GM04504 (cell line): ENCODE measurements around the gene MTMR10.
A peak's percentile ranks its signal among the peaks of the same experiment; 100 is the strongest.

Experiments used
- DNase-seq: peaks from one replicate; pipeline ENCODE4 v3.0.0-alpha.2; 2012; ENCODE audit warnings: low read depth

The MTMR10 gene

DNA sequence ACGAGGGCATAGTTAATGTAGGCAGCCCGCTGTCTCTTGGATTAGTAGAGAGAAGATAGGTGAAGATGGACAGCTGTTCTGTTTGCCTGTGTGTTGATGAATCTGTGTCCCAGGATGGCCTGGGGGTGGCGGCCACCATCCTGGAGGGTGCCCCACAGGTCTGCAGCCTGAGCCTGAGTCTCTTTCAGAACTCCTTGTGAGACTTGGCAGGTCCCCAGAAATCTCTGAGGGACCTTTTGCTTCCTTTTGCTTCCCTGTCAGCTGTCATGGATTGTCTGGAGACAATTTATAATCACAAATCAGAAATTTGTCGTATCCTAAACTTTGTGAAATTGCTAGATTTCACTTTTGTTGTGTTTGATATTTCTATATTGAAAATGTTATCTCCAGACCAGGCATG lies 70.3 kb downstream of the MTMR10 start:
- no peak for DNase-seq

DNA sequence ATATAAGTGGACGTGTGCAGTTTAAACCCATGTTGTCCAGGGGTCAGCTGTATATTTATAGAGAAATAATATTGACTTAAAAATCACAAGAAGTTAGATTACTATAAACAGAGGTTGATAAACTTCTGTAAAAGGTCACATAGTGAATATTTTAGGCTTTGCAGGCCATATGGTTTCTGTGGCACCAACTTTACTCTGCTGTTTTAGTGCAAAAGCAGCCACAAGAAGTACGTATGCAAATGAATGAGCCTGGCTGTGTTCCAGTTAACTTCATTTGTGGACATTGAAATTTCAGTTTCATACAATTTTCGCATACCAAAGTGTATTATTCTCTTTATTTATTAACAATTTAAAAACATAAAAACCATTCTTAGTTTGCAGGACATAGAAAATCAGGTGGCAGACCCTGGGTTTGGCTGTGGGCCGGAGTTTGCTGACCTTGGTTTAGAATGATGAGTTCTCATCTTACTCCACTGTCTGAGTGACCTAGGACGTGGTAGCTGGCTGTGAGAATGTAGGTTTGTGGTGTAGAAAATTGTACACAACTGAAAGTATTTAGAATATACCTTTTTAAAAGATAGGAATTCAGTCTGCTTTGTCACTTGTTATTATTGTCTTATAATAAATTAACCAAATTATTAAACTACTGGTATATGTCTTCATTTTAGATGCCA lies 71.4 kb downstream of the MTMR10 start:
- DNase-seq, result no peak

DNA sequence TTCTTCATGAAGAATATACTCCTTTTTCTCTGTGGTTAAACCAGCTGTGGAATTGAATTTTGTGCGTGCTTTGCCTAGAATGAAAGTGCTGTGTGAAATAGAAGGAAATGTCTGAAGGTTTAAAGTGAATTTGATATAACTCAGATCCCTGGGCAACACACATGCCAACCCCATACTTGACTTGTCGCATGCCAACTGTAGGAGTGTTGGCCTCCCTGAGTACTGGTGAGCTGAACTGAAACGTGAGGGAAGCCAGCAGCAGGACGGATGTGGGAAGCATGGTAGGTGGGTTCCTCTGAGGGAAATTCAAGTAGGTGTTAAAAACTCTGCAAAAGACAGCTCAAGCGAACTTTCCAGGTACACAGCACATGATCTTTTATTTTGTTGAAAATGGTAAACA lies 73.1 kb downstream of the MTMR10 start:
- DNase-seq, result no peak

DNA sequence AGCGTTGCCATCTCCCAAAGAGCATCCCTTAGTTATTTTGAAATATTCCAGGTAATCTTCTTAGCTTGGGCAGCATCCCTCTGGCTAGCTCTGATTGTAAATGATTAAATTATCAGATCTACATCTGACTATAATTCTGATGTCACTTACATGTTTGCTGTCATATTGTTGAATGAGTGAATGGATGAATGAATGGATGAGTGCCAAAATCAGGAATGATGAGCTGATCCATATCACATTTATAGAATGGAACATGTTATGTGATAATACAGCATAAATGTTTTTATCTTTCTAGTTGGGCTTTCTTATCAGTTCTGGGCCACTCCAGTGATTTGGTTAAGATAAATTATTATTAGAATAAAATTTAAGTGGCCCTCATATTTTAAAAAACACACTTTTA lies 73.8 kb downstream of the MTMR10 start:
- no peak for DNase-seq

DNA sequence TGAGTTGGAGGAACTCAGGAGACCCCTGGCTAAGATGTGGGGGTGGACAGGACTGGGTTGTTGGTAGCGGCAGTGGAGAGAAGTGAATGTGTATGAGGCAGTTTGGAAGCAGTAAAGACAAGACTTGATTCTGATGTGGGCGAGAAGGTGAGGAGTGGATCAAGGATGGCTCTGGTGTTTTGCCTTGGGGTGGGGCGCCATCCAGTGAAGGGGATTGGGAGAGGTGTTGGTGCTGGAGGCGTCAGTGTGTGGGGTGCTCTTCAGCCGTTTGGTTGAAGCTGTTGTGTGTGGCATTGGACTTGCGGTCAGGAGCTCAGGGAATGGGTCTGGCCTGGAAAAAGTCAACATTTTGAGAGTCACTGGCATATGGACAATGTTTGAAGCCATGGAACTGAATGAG lies 74.4 kb downstream of the MTMR10 start:
- DNase-seq, result no peak

DNA sequence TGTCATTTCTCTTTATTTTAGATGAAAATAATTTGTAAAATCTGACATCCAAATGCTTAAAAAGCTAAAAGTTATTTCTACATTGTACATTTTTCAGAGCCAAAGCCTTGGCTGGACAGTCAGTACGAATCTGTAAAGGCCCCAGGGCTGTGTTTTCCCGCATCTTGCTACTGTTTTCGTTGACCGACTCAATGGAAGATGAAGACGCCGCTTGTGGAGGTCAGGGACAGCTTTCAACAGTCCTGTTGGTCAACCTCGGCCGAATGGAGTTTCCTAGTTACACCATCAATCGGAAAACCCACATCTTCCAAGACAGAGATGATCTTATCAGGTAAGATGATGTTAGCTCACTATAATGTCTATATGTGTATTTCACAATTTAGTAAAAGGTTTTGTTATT lies 77.7 kb downstream of the MTMR10 start:
- no peak for DNase-seq

DNA sequence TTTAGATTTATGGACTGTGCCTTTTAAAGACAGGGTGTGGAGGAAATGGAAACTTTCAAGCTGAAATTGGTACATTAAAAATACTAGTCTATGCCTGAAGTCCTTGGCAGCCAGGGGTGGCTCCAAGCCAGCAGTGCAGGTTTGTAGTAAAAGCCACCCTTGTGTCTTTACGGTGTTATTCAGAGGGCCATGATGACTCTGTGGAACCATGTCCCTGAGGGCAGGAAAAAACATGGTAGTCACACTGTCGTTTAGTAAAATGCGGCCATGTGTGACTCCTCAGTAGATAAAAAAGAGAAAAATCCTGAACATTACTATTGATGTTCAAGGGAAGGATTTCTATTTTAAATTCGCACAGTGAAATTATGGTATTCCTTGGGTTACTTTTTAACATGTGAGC lies 85.1 kb downstream of the MTMR10 start:
- no peak for DNase-seq

DNA sequence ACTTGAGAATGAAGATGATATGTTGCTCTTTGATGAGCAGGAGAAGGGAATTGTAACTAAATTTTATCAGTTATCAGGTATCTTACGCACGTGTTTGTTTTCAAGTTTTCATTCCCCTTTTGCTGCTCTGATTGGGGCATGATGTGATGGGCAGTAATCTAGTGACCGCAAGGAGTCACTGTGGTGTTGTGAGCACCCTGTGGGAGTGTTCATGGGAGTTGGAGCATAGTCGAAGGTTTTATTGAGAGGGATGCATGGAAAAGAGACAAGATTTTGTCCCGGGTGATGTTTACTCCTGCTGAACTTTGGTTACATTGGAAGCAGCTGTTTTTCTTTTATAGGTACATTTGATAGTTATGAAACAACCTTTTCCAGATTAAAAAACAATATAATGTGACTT lies 85.6 kb downstream of the MTMR10 start:
- DNase-seq, result no peak

DNA sequence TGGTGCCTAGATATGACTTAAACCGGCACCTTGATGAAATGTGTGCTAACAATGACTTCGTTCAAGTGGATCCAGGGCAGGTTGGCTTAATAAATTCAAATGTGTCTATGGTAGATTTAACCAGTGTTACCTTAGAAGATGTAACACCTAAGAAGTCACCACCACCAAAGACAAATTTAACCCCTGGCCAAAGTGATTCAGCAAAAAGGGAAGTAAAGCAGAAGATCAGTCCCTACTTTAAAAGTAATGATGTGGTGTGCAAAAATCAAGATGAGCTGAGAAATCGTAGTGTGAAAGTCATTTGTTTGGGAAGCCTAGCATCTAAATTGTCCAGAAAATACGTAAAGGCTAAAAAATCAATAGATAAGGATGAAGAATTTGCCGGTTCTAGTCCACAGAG lies 86.6 kb downstream of the MTMR10 start:
- no peak for DNase-seq

DNA sequence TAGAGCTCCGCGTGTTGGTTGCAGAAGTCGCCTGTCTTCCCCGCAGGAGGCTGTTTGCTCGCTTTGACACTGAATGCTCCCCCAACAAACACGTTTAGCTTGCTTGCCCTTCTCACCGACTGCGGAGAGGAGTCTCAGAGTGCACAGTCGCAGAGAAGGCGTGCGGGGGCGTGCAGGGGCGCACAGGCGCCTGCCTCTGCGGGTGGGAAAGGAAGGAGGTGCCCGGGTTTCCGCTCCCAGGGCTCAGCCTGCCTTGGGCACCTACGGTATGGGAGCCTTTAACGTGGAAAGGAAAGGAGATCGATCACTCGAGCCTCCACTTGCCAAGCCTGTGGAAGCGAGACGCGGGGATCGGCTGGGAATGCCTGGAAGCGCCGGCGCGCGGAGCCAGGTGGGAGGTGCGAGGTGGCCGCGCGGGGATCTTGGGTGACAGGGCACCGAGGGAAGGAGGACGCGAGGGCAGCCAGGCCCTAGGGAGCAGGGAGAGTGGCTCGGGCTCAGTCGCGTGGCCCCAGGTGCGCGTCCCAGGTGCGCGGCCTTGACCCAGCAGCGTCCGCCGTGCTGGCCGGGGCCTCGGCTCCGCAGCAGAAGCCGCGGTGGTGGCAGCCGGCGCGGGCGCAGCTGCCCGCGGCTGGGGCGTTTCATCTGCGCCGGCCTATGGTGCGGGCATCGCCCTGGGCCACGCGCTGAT lies 87.8 kb downstream of the MTMR10 start, which contains the start of gene FAN1:
TSS of gene FAN1 (plus strand) at position 419 of the 691 bp plus-strand sequence. CDS start 749 bp downstream, outside the sequence.
- peak; percentile 65 for DNase-seq

DNA sequence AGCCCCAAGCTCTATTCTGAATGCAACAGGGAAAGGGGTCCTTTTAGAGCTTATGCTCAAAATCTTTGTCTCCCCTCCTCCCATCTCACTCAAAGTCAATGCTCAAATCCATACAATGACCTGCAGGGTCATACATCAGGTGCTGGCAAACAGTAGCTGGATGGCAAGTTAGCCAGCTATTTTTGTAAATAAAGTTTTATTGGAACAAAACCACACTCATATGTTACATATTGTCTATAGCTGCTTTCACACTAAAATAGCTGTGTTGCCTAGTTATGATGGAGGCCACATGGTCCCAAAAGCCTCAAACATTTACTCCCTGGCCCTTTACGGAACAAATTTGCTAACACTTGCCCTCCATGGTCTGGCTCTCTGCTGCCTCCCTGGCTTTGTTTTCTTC lies 89.5 kb downstream of the MTMR10 start:
- no peak for DNase-seq

DNA sequence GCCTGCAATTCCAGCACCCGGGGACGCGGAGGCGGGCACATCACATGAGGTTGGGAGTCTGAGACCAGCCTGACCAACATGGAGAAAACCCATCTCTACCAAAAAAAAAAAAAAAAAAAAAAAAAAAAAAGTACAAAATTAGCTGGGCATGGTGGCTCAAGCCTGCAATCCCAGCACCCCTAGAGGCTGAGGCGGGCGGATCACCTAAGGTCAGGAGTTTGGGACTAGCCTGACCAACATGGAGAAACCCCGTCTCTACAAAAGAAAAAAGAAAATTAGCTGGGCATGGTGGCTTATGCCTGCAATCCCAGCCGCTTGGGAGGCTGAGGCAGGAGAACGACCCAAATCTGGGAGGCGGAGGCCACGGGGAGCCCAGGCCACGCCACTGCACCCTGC lies 95.2 kb downstream of the MTMR10 start:
- no peak for DNase-seq

DNA sequence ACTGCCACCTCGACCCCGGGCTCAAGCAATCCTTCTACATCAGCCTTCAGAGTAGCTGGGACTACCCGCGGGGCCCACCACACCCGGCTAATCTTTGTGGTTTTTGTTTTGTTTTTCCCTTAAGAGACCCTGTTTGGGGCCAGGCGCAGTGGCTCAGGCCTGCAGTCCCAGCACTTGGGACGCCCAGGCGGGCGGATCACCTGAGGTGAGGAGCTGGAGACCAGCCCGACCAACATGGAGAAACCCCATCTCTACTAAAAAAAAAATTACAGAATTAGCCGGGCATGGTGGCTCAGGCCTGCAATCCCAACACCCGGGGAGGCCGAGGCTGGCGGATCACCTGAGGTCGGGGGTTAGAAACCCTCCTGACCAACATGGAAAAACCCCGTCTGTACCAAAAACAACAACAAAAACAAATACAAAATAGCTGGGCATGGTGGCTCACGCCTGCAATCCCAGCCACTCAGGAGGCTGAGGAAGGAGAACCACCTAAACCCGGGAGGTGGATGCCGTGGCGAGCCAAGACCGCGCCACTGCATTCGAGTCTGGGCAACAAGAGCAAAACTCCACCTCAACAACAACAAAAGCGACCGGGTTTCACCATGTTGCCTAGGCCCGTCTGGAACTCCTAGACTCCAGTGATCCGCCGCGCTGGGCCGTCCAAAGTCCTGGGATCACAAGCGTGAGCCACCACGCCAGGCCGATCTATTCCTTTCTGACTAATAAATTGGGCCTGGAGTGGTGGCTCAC lies 95.8 kb downstream of the MTMR10 start:
- no peak for DNase-seq

DNA sequence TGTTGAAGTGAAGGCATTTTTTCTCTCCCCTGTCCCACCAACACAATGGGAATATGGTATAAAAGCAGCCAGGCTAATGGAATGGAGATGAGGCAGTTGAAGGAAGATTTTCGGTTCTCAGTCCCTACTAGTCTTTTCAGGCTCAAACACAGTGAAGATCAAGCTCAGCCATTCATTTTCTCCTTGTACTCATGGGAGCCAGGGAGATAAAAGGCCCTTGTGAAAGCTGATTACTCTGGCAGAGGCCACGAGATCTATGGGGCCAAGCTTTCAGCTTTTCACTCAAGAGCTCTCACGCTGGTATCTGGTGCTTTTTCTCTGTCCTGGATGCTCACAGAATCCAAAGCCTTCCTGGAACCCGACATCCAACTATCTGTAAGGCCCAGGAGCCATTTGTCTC lies 102.2 kb downstream of the MTMR10 start:
- DNase-seq, result no peak
